ENCODE measurements around the gene TIMM8B. TPM values are rescaled to one million over a fixed set of nuclear protein-coding genes. Genes with fewer than 3 reads are reported as not detected.

The TIMM8B gene, protein sequence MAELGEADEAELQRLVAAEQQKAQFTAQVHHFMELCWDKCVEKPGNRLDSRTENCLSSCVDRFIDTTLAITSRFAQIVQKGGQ
- 10 to 100 TPM; 54.7 to 78.5 (median 64.2) TPM for total RNA-seq (2021; fragmentation: NEBNext Ultra II Directional; extraction: Animal tissue kit (Norgen Biotek cat#: 25700))
- long read RNA-seq, transcript TIMM8B-203 (3 exons, 1,155 nt): minor isoform, 7 of 56 reads
- long read RNA-seq, transcript TIMM8B-201 (2 exons, 819 nt): major isoform, 46 of 56 reads
- long read RNA-seq, partial matches to known transcripts: 0 of 56 reads
- long read RNA-seq, other reads (novel, unspliced or antisense): 3 of 56 reads

DNA sequence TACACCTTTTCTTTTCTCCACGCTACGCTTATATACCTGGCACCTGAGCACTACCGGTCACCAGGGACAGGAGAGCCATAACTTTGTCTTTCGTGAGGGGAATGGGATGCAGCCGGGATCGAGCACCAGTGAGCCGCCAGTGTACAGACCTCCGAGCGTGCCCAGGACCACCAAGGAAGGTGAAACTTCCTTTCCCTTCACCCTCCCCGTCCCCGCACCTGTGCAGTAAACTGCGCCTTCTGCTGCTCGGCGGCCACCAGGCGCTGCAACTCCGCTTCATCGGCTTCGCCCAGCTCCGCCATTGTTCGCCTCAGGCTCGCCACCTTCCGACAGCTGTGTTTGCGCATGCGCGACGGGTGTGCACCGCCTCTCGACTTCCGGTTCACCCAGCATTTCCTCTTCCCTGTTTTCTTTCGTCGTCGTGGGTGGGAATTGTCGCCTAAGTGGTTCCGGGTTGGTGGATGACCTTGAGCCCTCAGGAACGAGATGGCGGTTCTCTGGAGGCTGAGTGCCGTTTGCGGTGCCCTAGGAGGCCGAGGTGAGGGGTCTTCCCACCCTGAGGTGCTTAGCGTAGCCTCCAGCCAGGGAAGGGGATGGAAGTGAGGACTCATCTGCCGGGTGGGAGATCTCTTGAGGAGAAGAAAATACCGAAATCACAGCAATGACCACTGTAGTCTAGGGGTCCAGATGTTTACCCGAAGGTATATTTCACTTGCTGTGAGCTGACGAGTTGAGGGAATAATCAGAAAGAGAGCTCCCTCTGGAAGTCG, at the start of gene TIMM8B, which contains the start of gene SDHD:
Gene TIMM8B, minus strand, starts transcription at position 335 of the 770 bp plus-strand sequence. Its CDS starts 33 bp downstream, at position 302.
Gene SDHD, plus strand, starts transcription at position 452 of the 770 bp plus-strand sequence. Its CDS starts 35 bp downstream, at position 487.
- peak within 1 kb of the TSS; percentile 94 for H3K27ac Mint-ChIP-seq
- H3K27me3 Mint-ChIP-seq (ENCODE audit: insufficient read depth): peaks cover 5% of the 10 kb centered on the region
- H3K4me3 Mint-ChIP-seq: peak within 1 kb of the TSS; percentile 97
- H3K36me3 Mint-ChIP-seq (ENCODE audit: low read depth): peaks cover 69% of the 10 kb centered on the region
- H3K9me3 Mint-ChIP-seq: no peaks in the 10 kb centered on the region
- H3K4me1 Mint-ChIP-seq (ENCODE audit: low read depth): peaks cover 74% of the 10 kb centered on the region
- peak; percentile 97 for DNase-seq
- TF ChIP-seq, protein P1, sequence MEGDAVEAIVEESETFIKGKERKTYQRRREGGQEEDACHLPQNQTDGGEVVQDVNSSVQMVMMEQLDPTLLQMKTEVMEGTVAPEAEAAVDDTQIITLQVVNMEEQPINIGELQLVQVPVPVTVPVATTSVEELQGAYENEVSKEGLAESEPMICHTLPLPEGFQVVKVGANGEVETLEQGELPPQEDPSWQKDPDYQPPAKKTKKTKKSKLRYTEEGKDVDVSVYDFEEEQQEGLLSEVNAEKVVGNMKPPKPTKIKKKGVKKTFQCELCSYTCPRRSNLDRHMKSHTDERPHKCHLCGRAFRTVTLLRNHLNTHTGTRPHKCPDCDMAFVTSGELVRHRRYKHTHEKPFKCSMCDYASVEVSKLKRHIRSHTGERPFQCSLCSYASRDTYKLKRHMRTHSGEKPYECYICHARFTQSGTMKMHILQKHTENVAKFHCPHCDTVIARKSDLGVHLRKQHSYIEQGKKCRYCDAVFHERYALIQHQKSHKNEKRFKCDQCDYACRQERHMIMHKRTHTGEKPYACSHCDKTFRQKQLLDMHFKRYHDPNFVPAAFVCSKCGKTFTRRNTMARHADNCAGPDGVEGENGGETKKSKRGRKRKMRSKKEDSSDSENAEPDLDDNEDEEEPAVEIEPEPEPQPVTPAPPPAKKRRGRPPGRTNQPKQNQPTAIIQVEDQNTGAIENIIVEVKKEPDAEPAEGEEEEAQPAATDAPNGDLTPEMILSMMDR (IDR thresholded peaks at IDR 0.05): peak; percentile 64

DNA sequence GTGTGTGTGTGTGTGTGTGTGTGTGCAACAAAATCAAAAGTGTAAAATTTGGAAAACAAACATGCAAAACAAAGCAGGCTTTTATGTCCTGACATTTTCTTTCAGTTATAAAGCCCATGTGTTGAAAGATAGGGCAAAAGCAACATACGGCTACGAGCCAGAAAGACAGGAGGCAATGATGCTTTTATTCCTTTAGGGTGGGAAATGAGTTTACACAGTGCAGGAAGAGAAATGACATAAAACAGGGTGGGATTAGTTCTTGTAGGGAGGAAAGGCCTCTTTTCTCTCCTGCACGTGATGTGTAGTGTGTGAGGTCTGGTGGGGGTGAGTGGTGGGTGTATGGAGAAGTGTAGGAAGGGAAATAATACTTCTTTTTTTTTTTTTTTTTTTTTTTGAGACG, 47.9 kb upstream of the TIMM8B start:
- Mint-ChIP-seq H3K27me3 (ENCODE audit: insufficient read depth) (peaks cover 1% of the 10 kb centered on the region; the same call in 1 of the 2 replicates), H3K36me3 (ENCODE audit: low read depth) (no peaks in the 10 kb centered on the region), H3K9me3 (no peaks in the 10 kb centered on the region), H3K4me3 (no peak overlapping the region), H3K27ac (no peak overlapping the region; the same call in 1 of the 2 replicates), H3K4me1 (ENCODE audit: low read depth) (peaks cover 15% of the 10 kb centered on the region)
- TF ChIP-seq, protein P1 (IDR thresholded peaks at IDR 0.05): no peak
- DNase-seq: no peak

DNA sequence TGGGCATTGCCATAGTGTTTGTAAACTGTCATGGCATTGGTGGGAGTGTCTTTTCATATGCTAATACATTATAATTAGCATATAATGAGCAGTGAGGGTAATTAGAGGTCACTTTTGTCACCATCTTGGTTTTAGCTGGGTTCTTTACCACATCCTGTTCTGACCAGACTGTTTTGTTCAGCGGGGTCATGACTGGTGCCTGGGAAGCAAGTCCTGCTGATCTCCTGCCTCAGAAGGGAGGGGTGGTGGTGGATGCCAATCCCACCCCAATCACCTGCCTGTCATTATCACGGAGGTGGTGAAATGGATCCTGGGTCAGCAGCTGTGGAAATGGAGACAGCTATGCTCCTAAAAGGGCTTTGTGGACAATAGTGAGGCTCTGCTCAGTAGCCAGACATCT, 46.2 kb upstream of the TIMM8B start:
- DNase-seq: no peak
- Mint-ChIP-seq H3K4me3 (no peak overlapping the region), H3K27ac (no peak overlapping the region), H3K4me1 (ENCODE audit: low read depth) (peaks cover 32% of the 10 kb centered on the region), H3K9me3 (no peaks in the 10 kb centered on the region), H3K36me3 (ENCODE audit: low read depth) (no peaks in the 10 kb centered on the region), H3K27me3 (ENCODE audit: insufficient read depth) (peaks cover 1% of the 10 kb centered on the region; the same call in 1 of the 2 replicates)
- TF ChIP-seq, protein P1 (IDR thresholded peaks at IDR 0.05): no peak

DNA sequence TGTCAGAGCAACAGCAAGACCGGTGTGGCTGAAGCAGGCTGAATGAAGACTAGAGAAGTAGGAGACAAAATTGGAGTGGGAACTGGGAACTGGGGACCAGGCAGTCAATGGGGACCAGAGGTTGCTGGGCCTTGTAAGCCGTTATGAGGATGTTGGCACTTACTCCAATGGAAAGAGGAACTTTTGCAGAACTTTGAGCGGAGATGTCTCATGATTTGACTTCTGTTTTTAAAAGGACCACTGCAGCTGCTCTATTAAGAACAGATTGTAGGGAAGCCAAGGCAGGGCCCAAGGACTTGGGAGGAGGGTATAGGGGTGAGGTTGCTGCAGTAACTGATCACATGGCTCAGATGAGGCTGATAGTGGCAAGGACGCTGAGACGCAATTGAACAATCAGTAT, 43.1 kb upstream of the TIMM8B start:
- no peak for DNase-seq
- peaks cover 1% of the 10 kb centered on the region; the same call in 1 of the 2 replicates for H3K27me3 Mint-ChIP-seq (ENCODE audit: insufficient read depth)
- no peak overlapping the region for H3K27ac Mint-ChIP-seq
- peaks cover 6% of the 10 kb centered on the region; the same call in 1 of the 2 replicates for H3K36me3 Mint-ChIP-seq (ENCODE audit: low read depth)
- H3K4me3 Mint-ChIP-seq: no peak overlapping the region
- TF ChIP-seq, protein P1 (IDR thresholded peaks at IDR 0.05): no peak
- peaks cover 42% of the 10 kb centered on the region for H3K4me1 Mint-ChIP-seq (ENCODE audit: low read depth)
- H3K9me3 Mint-ChIP-seq: no peaks in the 10 kb centered on the region

DNA sequence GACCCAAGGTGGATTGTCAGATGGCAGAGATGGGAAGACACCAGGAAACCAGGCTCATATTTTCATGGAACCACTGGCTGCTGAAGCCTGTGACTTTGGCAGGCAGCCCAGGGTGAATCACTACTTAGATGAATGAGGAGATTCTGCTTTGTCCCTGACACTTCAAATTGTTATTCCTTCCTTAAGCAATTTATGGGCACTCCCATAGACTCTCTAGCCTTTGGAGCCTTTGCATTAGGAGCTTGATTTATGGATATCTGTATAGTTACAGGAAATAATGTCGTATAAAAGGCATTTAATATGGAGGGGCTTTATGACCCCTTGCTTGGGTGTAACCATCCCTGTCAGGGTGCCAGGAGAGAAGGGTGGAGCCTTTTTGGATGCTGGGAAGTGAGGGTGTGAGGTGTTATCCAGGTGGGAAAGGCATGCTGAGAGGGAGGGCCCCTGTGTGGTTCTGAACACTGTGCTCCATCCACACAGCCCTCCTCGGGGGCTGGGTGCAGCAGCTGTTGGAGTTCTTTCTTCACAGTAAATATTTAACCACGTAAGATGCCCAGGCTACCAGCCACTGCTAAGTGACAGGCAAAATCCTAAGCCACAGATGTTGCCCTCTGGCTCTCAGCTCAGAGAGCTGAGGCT, 42.0 kb upstream of the TIMM8B start:
- H3K9me3 Mint-ChIP-seq: no peaks in the 10 kb centered on the region
- DNase-seq: peak; percentile 84
- H3K27me3 Mint-ChIP-seq (ENCODE audit: insufficient read depth): peaks cover 1% of the 10 kb centered on the region; the same call in 1 of the 2 replicates
- peaks cover 6% of the 10 kb centered on the region; the same call in 1 of the 2 replicates for H3K36me3 Mint-ChIP-seq (ENCODE audit: low read depth)
- H3K27ac Mint-ChIP-seq: peak overlapping the region; percentile 30; the same call in 1 of the 2 replicates
- TF ChIP-seq, protein P1 (IDR thresholded peaks at IDR 0.05): no peak
- H3K4me3 Mint-ChIP-seq: peak overlapping the region; percentile 14; the same call in 1 of the 2 replicates
- peaks cover 44% of the 10 kb centered on the region for H3K4me1 Mint-ChIP-seq (ENCODE audit: low read depth)
